GM12874 (cell line): ENCODE results near the gene NR5A2.

Source experiments
- TF ChIP-seq, protein P1 (sequence below): IDR thresholded peaks from 2 replicates; pipeline ENCODE4 v1.5.1; 2011; ENCODE audit warnings: low read depth, mild to moderate bottlenecking, control low read depth, low read length, moderate library complexity; ENCODE audit not compliant: insufficient read depth

Gene NR5A2

GRCh38 chr1:200036619-200037270 lies 9.2 kb downstream of the NR5A2 start:
- TF ChIP-seq, protein P1, sequence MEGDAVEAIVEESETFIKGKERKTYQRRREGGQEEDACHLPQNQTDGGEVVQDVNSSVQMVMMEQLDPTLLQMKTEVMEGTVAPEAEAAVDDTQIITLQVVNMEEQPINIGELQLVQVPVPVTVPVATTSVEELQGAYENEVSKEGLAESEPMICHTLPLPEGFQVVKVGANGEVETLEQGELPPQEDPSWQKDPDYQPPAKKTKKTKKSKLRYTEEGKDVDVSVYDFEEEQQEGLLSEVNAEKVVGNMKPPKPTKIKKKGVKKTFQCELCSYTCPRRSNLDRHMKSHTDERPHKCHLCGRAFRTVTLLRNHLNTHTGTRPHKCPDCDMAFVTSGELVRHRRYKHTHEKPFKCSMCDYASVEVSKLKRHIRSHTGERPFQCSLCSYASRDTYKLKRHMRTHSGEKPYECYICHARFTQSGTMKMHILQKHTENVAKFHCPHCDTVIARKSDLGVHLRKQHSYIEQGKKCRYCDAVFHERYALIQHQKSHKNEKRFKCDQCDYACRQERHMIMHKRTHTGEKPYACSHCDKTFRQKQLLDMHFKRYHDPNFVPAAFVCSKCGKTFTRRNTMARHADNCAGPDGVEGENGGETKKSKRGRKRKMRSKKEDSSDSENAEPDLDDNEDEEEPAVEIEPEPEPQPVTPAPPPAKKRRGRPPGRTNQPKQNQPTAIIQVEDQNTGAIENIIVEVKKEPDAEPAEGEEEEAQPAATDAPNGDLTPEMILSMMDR = no peak

DNA sequence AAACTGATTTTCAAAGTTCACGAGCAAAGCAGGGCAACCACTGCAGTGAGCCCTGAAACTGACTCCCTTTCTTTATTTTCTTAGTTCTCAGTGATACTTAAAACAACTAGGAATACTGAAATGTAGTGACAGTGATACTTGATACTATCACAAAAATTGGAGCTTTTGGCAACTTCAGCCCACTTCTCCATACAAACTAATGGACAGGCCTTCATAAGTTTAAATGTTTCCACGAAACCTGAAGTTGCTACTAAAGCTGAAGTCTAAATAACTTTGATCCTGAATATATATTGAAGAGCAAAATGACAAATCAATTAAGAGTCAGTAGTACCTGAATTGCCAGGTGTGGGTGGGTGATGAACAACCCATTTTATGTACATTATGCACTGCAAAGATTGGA lies 10.0 kb downstream of the NR5A2 start:
- TF ChIP-seq, protein P1 = no peak

- TF ChIP-seq, protein P1 = no peak
Observed at GRCh38 chr1:200037904-200038303, 10.4 kb downstream of the NR5A2 start.

GRCh38 chr1:200038325-200038980 lies 10.9 kb downstream of the NR5A2 start:
- TF ChIP-seq, protein P1 = no peak

- TF ChIP-seq, protein P1 = no peak
Observed at GRCh38 chr1:200038981-200039848, 11.7 kb downstream of the NR5A2 start.

GRCh38 chr1:200039849-200040474 lies 12.5 kb downstream of the NR5A2 start:
- TF ChIP-seq, protein P1 = no peak
